GM21717 (cell line): ENCODE data around the gene CNNM1.

Experiments used
- ATAC-seq: cut with Tn5 transposase; IDR thresholded peaks from one replicate; pipeline ENCODE4 v1.9.1; 2021; ENCODE audit warnings: mild to moderate bottlenecking, moderate library complexity; ENCODE audit not compliant: unreplicated experiment

Gene CNNM1

DNA sequence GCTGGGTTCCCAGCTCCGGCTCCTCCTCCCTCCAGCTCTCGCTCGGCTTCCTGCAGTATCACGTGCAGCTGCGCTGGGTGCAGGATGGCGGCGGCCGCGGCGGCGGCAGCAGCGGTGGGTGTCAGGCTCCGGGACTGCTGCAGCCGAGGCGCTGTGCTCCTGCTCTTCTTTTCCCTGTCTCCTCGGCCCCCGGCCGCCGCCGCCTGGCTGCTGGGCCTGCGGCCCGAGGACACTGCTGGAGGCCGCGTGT lies at the start of gene CNNM1:
TSS of gene CNNM1 (plus strand) at position 53 of the 250 bp plus-strand sequence. CDS start at position 85, 32 bp downstream.
- no peak for ATAC-seq

DNA sequence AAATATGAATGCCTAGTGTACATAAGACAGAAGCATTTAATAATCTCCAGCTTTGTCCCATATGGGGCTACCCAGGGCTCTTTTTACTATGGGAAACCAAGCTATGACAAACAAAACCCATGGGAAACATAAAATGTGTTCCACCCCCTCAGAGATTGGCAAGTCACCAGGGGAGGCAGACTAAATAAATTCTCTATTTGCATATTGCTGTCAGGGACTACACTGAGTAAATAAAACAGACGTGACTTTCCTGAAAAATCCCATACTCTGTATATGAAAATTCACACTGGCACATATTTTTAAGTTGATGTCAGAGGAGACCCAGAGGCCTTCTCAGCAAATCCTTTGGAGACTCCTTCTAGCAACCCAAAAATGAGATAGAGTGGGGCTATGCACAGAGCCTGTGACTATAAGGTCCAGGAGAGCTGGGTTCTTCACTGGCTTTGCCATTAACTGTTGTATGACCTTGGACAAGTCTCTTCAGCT lies 49.5 kb upstream of the CNNM1 start:
- no peak for ATAC-seq

DNA sequence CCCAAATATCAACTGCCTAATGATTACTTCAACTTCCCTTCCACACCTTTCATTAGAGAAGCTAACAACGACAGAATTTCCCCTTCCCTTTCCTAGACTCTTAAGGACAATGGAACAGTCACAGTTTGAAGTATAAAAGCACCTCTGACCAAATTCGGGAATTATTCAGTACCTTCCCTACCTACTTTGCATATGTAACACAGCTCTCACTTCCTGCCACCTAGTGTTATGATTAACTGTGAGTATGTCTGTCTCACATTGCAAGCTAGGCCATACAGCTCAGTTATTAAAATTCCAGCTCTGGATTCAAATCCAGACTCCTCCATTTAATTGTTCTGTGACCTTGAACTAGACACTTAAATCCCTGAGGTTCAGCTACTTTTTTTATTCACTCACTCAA lies 48.7 kb upstream of the CNNM1 start:
- peak; percentile 89 for ATAC-seq

DNA sequence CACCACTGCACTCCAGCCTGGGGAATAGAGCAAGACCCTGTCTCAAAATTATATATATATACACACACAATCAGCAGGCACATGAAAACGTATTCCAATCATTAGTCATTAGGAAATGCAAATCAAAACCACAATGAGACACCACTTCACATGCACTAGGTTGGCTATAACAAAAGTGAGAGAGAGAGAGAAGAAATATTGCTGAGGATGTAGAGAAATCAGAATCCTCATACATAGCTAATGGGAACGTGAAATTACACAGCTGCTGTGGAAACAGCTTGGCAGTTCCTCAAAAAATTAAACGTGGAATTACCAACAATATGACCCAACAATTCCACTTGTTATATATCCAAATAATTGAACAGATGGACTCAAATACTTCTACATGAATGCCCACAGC lies 43.3 kb upstream of the CNNM1 start:
- no peak for ATAC-seq

DNA sequence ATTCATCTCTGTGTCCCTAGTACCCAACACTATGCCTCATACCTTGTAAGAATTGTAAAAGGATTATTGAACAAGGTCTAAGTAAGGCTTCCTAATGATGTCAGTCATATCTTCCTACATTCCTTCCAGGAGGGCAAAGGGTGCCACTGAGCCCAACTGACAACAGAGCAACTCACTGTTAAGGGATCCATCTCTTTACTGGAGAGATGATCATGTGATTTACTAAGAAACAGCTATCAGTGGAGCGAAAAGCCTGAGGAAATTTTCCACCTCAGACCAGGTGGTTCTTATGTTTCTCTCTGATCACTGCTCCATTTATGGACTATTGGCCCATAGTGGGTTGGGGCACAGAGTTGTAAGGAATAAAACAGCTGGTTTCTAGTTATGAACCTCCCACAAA lies 38.9 kb upstream of the CNNM1 start:
- ATAC-seq: no peak

DNA sequence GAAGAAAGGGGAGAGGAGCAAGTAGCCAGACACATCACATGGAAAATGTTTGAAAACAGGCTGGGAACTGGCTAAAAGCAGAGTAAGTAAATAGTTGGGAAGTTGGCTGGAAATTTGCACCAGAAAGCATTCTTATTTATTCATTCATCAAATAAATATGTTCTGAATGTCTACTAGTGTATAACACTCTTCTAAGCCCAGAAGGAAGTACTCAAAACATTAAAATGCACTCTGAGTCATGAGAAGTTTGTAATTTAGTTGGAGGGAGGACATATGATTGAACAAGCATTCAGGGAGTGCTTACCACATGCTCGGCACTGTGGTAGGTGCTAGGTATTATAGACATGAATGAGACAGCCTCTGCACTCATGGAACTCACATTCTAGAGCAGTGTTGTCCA lies 37.0 kb upstream of the CNNM1 start:
- ATAC-seq: no peak

DNA sequence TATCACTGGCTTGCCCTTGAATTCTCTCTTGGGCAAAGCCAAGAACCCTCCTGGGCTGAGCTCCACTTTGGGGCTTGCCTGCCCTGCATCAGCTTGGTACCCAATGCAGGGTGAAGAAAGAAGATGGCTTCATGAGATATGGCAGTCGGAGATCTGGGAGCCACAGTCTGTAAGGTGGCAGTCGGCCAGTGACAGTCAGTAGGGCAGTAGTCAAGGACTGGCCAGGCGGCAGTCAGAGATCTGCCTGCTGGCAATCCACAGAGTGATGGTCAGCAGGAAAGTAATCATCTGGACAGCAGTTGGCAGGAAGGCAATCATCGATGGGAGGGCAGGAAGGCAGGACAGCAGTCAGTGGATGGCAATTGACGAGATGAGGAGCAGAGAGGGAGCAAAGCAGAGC lies 32.6 kb upstream of the CNNM1 start:
- no peak for ATAC-seq

DNA sequence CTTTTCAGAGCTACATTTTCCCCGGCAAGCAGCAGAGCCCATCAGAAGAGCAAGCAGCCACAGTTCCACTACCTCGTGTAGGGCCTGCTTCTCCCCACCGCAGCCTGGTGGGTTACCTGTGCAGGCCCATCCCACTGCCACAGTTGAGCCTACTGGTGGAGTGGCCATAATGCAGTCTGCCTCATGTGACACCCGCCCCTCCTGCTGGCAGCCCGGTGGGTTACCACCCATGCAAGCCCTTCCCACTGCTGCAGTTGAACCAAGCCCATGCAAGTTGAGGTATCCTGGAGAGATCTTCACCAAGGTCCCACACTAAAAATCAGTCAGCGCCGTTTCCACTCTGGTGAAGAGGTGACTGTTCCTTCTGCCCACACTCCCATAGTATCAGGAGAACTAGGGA lies 32.1 kb upstream of the CNNM1 start:
- ATAC-seq: no peak

DNA sequence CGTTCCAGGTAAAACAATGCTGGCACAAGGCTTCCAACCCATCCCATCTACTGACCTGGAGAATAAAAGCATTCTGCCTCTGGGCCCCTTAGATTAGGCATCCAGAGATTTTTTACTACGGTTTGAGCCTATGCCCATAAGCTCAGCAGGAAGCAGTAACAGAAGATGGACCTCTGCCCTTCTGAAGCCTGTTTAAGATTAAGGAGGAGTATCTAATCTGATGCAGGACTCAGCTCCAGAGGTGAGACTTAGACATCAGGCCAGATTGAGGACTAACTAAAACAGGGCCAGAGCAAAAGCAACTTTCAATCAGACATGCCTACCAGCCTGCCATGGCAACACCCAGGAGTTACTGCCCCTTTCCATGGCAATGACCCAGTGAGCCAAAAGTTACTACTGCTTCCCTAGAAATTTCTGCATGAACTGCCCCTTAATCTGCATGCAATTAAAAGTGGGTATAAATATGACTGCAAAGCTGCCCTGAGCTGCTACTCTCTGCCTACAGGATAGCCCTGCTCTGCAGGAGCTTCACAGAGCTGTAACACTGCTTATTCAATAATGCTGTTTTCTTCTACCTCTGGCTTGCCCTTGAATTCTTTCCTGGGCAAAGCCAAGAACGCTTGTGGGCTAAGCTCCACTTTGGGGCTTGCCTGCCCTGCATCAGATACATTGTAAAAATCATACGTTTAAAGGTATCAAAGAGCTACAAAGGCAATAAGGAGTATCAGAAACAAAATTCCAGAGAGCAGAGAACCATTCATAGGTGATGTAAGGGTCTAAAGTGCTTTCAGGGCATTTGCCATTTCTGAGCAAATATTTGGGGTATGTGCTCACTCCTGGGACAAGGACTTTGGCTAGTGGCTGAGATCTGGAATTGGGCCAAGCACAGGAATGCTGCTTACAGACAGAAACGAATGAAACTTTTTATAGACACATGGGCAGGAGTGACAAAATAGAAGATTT lies 25.0 kb upstream of the CNNM1 start:
- ATAC-seq: no peak

DNA sequence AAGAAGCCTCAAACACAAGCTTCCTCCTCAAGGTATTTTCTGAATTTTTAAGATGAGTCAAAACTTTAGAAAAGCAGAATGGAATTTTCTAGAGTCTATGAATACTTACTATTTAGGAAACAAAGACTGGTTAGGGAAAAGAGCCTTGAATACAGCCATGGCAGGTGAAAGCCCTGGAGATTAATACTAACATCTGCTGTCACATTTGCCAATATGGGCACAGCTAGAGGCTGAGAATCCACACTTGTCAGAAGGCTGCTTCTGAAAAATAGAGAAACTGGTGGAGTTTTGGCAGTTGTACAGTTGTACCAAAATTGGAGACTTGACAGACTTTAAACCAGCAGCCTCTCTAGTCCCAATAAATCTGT lies 24.3 kb upstream of the CNNM1 start:
- ATAC-seq: no peak

DNA sequence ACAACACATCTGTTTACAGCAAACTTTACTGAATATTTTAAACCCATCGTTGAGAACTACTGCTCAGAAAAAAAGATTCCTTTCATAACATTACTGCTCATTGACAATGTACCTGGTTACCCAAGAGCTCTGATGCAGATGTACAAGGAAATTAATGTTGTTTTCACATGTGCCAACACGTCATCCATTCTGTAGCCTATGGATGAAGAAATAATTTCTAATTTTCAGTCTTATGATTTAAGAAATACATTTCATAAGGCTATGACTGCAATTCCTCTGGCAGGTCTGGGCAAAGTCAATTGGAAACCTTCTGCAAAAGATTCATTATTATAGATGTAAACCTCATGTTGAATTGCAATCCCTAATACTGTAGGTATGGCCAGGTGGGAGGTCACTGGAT lies 16.7 kb upstream of the CNNM1 start:
- no peak for ATAC-seq

DNA sequence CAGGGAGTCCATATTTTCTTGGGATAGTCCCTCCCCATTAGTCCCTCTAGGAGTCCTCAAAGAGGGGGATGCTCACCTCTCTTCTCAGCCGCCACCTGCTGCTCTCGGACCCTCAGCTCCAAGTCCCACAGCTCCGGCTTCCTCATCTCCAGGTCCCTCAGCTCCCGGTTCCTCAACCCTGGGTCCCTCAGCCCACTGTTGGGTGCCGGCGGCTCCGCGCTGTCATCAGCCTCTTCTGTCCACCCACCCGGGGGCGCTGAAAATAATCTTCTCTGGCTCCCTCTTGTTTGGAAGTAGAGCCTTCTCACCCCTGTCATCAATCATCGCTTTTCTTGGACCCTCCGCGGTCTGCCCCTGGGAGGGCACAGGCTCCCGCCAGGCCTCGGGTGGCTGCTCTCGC lies 13.3 kb upstream of the CNNM1 start:
- ATAC-seq: no peak

DNA sequence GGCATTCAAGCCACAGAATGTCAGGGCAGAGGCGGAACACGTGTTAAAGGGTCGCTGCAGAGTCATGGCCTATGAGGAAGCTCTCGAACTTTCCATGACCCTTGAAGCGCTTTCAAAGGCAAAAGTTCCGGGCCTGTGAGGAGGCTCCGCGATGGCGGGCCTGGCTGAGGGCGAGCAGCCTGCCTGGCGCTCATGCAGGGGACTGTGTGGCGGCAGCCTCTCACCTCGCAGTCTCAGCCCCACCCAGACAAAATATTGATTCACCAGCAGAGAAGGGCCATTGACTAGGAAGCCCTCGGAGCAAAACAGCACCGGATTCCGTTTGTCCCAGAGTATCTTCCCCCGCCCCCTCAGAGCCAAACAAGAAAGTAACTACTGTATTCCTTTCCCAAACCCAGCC lies 12.8 kb upstream of the CNNM1 start:
- ATAC-seq: no peak

DNA sequence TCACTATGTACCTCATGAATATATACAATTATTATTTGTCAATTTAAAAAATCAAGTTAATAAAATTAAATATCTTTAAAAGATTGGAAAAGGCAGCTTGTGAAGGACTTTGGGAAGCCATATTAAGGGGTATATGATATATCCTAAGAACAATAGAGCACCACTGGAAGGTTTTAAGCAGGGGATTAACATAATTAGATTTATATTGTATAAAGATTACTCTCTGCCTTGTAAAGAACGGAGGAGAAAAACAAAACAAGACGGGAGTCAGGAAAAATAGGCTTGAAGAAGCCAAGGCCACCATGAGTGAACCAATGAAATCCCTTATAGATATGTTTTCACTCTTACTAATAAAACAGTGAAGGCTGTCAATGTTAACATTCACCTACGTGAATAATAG lies 11.1 kb upstream of the CNNM1 start:
- no peak for ATAC-seq

DNA sequence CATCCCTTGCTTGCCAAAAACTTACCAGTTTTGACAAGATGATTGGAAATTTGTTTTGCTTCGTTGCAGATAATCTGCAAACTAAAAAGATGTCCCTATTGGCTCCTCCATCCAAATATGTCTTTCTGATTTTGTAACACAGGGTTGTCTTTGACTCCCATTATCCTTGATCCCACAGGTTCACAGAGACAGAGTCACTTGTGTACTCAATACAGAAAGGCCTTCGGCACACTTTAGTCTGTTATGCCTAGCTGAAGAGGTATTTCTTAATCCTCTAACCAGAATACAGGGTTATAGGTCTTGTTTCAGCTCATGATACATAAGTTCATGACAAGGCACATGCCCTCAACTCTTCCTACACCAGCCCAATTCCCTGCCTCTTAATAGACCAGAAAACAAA lies 10.7 kb upstream of the CNNM1 start:
- ATAC-seq: no peak

DNA sequence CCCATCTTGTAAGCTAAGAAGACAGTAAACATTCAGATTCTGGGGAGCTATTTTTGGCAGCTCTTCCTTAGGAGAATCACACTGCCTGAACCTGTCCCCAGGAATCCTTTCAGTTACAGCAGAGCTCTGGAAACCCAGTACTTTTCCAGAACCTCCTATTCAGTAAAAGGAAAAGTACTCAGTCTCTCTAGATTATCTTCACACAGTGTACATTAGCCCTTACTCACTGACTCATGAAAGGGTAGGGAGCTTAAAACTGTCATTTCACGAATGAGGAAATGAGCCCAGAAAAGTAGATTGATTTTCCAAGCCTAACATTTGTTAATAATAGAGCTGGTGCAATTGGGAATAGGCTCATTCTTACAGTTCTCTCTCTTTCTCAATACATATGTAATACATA lies 3.9 kb upstream of the CNNM1 start:
- ATAC-seq: no peak

DNA sequence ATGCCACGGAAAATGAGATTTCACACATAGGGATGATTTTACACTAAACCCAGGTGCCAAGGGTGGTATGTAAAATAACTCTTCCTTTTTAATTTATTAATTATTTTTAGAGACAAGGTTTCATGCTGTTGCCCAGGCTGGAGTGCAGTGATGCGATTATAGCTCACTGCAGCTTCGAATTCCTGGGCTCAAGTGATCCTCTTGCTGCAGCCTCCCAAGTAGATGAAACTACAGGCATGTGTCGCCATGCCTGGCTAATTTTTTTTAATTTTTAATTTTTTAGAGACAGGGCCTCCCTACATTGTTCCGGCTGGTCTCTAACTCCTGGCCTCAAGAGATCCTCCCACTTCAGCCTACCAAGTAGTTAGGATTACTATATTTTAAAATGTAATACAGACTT lies 2.3 kb upstream of the CNNM1 start:
- no peak for ATAC-seq

DNA sequence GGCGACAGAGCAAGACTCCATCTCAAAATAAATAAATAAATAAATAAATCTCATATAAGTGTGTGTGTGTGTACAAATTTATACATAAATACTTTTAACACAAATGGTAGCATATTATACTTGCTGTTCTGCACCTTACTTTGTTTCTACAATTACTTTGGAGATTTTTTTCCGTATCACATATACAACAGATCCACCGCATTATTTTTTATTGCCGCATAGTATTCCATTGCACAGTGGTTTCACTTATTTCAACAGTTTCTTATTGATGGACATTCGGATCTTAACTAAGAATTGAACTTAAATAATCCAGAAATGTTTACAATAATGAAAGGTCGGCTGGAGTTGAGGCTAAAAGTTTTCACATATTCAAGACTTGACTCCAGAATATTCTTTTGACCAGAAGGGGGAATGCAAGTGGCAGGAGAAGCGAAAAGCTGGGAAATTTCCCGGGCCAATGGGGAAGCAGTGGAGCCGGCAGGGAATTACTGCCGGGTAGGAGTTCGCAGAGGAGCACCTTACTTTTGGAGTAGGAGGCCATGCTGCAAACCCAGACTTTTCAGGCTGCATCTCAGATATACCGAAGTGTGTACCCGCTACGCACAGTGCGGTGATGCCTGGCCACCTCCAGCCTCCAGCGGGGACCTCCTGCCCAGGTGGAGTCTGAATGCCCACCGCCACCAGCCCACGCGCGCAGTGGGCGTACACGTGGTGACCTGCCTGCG lies 415 bp upstream of the CNNM1 start:
- no peak for ATAC-seq

DNA sequence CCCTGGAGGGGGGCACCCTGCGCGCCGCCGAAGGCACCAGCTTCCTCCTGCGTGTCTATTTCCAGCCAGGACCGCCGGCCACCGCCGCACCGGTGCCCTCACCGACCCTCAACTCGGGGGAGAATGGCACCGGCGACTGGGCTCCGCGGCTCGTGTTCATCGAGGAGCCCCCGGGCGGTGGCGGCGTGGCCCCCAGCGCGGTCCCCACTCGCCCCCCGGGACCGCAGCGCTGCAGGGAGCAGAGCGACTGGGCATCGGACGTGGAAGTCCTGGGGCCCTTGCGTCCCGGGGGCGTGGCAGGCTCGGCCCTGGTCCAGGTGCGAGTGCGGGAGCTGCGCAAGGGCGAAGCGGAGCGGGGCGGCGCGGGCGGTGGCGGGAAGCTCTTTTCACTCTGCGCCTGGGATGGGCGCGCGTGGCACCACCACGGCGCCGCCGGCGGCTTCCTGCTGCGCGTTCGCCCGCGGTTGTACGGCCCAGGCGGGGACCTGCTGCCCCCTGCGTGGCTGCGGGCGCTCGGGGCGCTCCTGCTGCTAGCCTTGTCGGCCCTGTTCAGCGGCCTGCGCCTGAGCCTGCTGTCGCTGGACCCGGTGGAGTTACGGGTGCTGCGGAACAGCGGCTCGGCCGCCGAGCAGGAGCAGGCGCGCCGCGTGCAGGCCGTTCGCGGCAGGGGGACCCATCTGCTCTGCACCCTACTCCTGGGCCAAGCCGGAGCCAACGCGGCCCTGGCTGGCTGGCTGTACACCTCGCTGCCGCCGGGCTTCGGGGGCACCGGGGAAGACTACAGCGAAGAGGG lies 594 bp downstream of the CNNM1 start:
- ATAC-seq: no peak

DNA sequence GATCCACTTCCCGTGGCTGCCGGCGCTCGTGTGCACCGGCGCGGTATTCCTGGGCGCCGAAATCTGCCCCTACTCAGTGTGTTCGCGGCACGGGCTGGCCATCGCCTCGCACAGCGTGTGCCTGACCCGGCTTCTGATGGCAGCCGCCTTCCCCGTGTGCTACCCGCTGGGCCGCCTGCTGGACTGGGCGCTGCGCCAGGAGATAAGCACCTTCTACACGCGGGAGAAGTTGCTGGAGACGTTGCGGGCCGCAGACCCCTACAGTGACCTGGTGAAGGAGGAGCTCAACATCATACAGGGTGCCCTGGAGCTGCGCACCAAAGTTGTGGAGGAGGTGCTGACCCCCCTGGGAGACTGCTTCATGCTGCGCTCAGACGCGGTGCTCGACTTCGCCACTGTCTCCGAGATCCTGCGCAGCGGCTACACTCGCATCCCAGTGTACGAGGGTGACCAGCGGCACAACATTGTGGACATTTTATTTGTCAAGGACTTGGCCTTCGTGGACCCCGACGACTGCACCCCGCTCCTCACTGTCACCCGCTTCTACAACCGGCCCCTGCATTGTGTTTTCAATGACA lies 1.3 kb downstream of the CNNM1 start:
- ATAC-seq: no peak

DNA sequence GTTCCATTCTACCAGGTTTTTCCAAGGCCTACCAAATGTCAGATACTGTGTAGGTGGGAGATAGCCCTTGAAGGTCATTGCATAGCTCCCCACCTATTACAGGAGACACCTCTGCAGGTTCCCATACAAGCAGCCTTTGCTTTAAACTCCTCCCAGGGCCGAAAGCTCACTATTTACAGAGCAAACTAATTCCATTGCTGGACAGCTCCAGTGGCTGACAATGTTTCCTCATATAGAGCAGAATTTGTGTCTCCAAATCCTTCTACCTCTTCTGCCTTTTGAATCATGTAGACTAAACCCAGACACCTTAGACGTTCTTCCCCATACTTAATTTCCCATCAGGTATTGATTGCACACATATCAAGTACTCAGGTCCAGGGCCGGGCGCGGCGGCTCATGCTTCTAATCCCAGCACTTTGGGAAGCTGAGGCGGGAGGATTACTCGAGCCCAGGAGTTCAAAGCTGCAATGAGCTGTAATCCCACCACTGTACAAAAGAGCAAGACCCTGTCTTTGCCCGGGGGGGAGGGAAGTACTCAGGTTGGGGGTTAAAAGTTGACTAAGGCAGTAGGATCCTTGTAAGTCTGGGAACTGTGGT lies 2.1 kb downstream of the CNNM1 start:
- ATAC-seq: no peak
